Adrenal gland (tissue), 12 donors: Measurements from ENCODE around the gene PLA2G2C. TPM values are rescaled to one million over a fixed set of nuclear protein-coding genes. Genes with fewer than 3 reads are reported as not detected.
"Not testable (repeated sequence)": the region's sequence is repeated elsewhere in the genome, so short reads cannot be mapped to it uniquely, and the experiment has no call there.

ENCODE experiments used
- DNase-seq, 7 donors: peaks; one replicate each; pipeline ENCODE4 v3.0.0-alpha.2; 2019 to 2020
- H3K27ac ChIP-seq, 5 donors: fragments of 200-600 bp; sonication (generic) in 4 of 5; 1 replicate in 3 of 5; 2 replicates in 2 of 5; pipeline versions ENCODE4 v1.5.1 to v1.8.0; 2016 to 2020; ENCODE audit warnings: mild to moderate bottlenecking in 1 of 5
- H3K27me3 ChIP-seq: fragments of 200-600 bp; 2 replicates; pipeline ENCODE4 v1.8.0; 2021
- H3K36me3 ChIP-seq, 2 donors: fragments of 200-600 bp; replicated peaks in 1 of 2; 1 replicate in 1 of 2; 2 replicates in 1 of 2; pipeline versions ENCODE4 v1.5.1 to v1.8.0; 2018 to 2022
- H3K4me1 ChIP-seq, 2 donors: fragments of 200-600 bp; replicated peaks in 1 of 2; 1 replicate in 1 of 2; 2 replicates in 1 of 2; pipeline versions ENCODE4 v1.5.1 to v1.8.0; 2018 to 2021
- H3K4me3 ChIP-seq, 4 donors: fragments of 200-600 bp; sonication (generic) in 3 of 4; one replicate each; pipeline ENCODE4 v1.5.1; 2016 to 2018
- H3K9me3 ChIP-seq, 3 donors: fragments of 200-600 bp; sonication (generic) in 1 of 3; replicated peaks in 1 of 3; 1 replicate in 2 of 3; 2 replicates in 1 of 3; pipeline versions ENCODE4 v1.5.1 to v1.8.0; 2016 to 2021
- POLR2A ChIP-seq, 2 donors: fragments of 450-650 bp; IDR thresholded peaks; one replicate each; pipeline ENCODE4 v1.6.1; 2017; ENCODE audit warnings: antibody characterized with exemption in 2 of 2, mild to moderate bottlenecking in 2 of 2, moderate library complexity in 1 of 2
- WGBS, 4 donors: extraction: QIAGEN DNeasy Blood & Tissue Kit in 2 of 4; methylation state at CpG; one replicate each; pipeline versions ENCODE4 v1.1.5 to v1.1.7; 2013 to 2017; 5-methylcytosine and 5-hydroxymethylcytosine counted together
- intact Hi-C, 2 donors: fragments of 100-400 bp; cut with DNase I; formaldehyde crosslinking; loops; one replicate each; pipeline versions ENCODE4 v1.14.1 to v1.15.0; 2022 to 2023
- polyA plus RNA-seq, 3 donors: library from polyadenylated mRNA; stranded (reverse); fragments of 200-250 nt in 2 of 3; fragments of 350-450 nt in 1 of 3; fragmentation: Illumina TruSeq in 1 of 3; extraction: RNeasy Lipid Tissue Mini Kit (QIAGEN cat#74804) in 1 of 3; gene quantifications; one replicate each; pipeline ENCODE4 v1.2.3, GENCODE V29; 2013 to 2014
- total RNA-seq, 9 donors: library from RNA; depleted of rRNA in 4 of 9; stranded (reverse); fragments of >200 nt in 4 of 9; fragments of 120-200 nt in 1 of 9; fragmentation: NEBNext Ultra II Directional in 1 of 9; extraction: Animal tissue kit (Norgen Biotek cat#: 25700) in 1 of 9; gene quantifications; one replicate each; pipeline versions ENCODE4 v1.1.0 to v1.2.4, GENCODE V29; 2013 to 2023
- TF ChIP-seq, protein P1 (sequence below), 6 experiments: fragments of 450-650 bp in 4 of 6; fragments of 200-600 bp in 2 of 6; sonication (generic) in 1 of 6; IDR thresholded peaks; 1 replicate in 5 of 6; 2 replicates in 1 of 6; pipeline versions ENCODE4 v1.5.1 to v1.8.0; 2016 to 2021; ENCODE audit warnings: antibody characterized with exemption in 6 of 6, mild to moderate bottlenecking in 2 of 6, moderate library complexity in 1 of 6
- donor health status: healthy with polysubstance abuse.
- donor health status: Bipolar disorder and iron deficiency.
- donor health status: DM: yes; HTN: yes; CAD: no.
- donor health status: DM: no; HTN: no; CAD: no.
- donor health status: DM: no; HTN: no; CAD: no.
- donor health status: DM: yes; HTN: yes; CAD: no.

Gene PLA2G2C
- total and polyA plus RNA-seq, 12 donors = 0.07 to 0.39 (median 0.12) TPM; not detected in 6

DNA sequence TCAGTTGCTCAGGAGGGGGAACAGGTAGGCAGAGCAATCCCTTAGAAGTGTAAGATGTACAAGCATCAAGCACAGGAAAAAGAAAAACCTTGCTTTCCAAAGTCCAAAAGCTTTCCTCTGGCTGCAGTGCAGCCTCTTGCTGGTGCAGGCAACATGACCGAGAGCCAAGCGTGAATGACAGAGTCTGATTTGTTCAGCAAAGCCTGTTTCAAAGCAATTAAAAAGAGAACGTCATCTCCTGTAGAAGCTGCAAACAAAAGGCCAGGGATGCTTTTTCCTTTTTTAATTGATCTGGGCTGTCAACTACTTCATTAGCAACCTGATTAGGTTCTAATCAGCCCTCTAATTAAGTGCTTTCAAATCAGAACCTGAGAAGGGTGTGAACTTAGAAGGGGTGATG lies 38.2 kb upstream of the PLA2G2C start:
- Histone ChIP-seq H3K4me3 (no peak overlapping the region), H3K27ac (no peak overlapping the region), H3K9me3 (no peaks in the 10 kb centered on the region), H3K4me1 (peaks cover 0 to 7% of the 10 kb centered on the region in 2 donors), H3K27me3 (no peaks in the 10 kb centered on the region), H3K36me3 (no peaks in the 10 kb centered on the region)
- DNase-seq = no peak
- intact Hi-C loops = loop anchor here in 1 of 2 donors (10.0 kb wide), 2 partner anchors 130 to 210 kb away; no protein-coding TSS in a partner anchor
- 38 to 79% (median 68%) methylated on average over 3 of the region's 3 CpGs for WGBS, 4 donors
- TF ChIP-seq POLR2A (IDR thresholded peaks at IDR 0.05) = no peak
- TF ChIP-seq, protein P1, sequence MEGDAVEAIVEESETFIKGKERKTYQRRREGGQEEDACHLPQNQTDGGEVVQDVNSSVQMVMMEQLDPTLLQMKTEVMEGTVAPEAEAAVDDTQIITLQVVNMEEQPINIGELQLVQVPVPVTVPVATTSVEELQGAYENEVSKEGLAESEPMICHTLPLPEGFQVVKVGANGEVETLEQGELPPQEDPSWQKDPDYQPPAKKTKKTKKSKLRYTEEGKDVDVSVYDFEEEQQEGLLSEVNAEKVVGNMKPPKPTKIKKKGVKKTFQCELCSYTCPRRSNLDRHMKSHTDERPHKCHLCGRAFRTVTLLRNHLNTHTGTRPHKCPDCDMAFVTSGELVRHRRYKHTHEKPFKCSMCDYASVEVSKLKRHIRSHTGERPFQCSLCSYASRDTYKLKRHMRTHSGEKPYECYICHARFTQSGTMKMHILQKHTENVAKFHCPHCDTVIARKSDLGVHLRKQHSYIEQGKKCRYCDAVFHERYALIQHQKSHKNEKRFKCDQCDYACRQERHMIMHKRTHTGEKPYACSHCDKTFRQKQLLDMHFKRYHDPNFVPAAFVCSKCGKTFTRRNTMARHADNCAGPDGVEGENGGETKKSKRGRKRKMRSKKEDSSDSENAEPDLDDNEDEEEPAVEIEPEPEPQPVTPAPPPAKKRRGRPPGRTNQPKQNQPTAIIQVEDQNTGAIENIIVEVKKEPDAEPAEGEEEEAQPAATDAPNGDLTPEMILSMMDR (IDR thresholded peaks at IDR 0.05) = no peak

DNA sequence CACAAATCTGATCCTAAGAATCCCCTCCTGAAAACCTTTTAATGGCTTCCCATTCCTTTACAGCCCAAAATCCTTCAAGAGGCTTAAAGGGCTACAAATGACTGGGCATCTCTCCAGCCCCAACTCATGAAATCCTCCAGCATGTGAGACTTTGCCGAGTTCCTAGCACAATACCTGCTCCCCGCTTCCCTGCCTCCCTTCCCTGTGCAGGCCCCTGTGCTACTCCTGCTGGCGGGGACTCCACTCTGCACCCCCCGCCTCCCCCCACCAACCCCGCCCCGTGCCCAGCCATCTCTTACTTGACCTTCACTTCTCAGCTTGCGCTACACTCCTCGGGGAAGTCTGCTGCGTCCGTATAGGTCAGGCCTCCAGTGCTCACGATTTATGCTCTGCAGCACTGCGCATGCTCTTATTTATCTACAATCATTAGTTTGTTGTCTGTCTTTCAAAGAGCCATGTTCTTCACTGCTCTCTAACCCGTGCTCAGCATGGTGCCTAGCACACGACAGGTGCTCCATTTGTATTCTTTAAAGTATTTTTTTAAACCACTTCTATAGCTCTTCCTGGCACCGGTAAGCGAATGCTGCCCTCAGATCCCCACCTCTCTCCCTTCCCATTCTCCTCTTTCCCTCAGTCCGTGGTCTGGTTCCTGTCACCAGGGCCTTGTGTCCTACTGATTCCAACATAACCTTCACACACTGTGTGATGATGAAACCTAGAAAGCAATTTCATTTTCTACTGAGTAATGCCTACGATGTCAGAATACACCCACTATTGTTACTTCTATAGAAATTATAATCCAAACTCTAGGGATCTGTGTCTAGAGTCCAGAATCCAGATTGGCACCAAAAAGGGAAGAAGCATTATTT lies 37.5 kb upstream of the PLA2G2C start:
- no peak overlapping the region for H3K4me3 ChIP-seq
- peaks cover 0 to 7% of the 10 kb centered on the region in 2 donors for H3K4me1 ChIP-seq
- no peaks in the 10 kb centered on the region for H3K27me3 ChIP-seq
- no peaks in the 10 kb centered on the region for H3K36me3 ChIP-seq
- no peak overlapping the region for H3K27ac ChIP-seq
- DNase-seq = peak in 6 of 7 donors; percentile 21 to 57 (median 34)
- 32 to 37% (median 34%) methylated on average over 16 to 18 of the region's 18 CpGs for WGBS, 4 donors
- TF ChIP-seq, protein P1 (IDR thresholded peaks at IDR 0.05) = no peak
- no peak for TF ChIP-seq POLR2A (IDR thresholded peaks at IDR 0.05)
- no peaks in the 10 kb centered on the region for H3K9me3 ChIP-seq
- intact Hi-C loops = loop anchor here in 1 of 2 donors (10.0 kb wide), 2 partner anchors 131 to 211 kb away; no protein-coding TSS in a partner anchor

DNA sequence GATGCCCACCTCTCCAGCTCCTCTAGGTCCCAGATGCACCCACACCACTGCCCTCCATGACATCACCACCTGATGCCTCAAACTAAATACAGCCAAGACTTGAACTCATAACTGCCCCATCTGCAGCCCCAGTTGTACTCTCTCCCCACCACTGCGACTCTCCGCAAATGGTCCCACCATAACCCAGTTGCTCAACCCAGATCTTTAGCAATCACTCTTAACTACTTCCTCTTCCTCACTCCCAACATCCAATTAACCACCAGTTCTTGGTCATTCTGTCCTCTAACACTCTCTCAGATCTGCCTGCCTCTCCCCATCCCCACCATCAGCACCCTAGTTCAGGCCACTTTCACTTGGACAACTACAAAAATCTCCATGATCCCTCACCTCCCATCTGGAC lies 36.8 kb upstream of the PLA2G2C start:
- no peak overlapping the region for H3K4me3 ChIP-seq
- intact Hi-C loops = loop anchor here in 1 of 2 donors (10.0 kb wide), 2 partner anchors 132 to 212 kb away; no protein-coding TSS in a partner anchor

DNA sequence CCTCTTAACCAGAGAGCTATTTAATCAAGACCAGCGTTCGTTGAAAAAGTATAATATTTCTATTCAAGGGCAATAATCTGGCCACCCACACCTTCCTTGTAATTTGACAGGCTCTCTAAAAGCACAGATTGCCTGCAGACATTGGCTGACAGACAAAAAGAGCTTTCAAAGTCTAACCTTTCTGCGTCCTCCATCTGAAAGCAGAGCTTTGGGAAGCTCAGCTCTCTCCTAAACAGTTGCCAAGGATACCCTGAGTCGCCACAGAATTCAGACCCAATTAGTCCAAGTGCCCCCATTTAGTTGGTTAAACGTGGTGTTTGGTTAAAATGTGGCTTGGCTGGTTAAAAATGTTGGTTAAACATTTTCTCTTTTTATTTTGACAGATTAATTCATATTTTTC lies 33.7 kb upstream of the PLA2G2C start:
- H3K9me3 ChIP-seq = no peaks in the 10 kb centered on the region
- no peaks in the 10 kb centered on the region for H3K27me3 ChIP-seq
- H3K27ac ChIP-seq = no peak overlapping the region
- H3K4me1 ChIP-seq = peaks cover 0 to 7% of the 10 kb centered on the region in 2 donors
- DNase-seq = no peak
- 47 to 63% (median 51%) methylated on average over 5 of the region's 5 CpGs for WGBS, 4 donors
- TF ChIP-seq POLR2A (IDR thresholded peaks at IDR 0.05) = no peak
- TF ChIP-seq, protein P1 (IDR thresholded peaks at IDR 0.05) = no peak
- intact Hi-C loops = loop anchor here in 1 of 2 donors (10.0 kb wide), 2 partner anchors 135 to 215 kb away; no protein-coding TSS in a partner anchor
- no peaks in the 10 kb centered on the region for H3K36me3 ChIP-seq
- no peak overlapping the region for H3K4me3 ChIP-seq

More for the DNA sequence above, 36.8 kb upstream of the PLA2G2C start:
- TF ChIP-seq, protein P1 (IDR thresholded peaks at IDR 0.05) = no peak
- TF ChIP-seq POLR2A (IDR thresholded peaks at IDR 0.05) = no peak
- DNase-seq = no peak
- no peak overlapping the region for H3K27ac ChIP-seq
- 74 to 95% (median 77%) methylated on average over 2 of the region's 2 CpGs for WGBS, 4 donors
- peaks cover 0 to 7% of the 10 kb centered on the region in 2 donors for H3K4me1 ChIP-seq
- no peaks in the 10 kb centered on the region for H3K27me3 ChIP-seq
- no peaks in the 10 kb centered on the region for H3K9me3 ChIP-seq
- H3K36me3 ChIP-seq = no peaks in the 10 kb centered on the region

DNA sequence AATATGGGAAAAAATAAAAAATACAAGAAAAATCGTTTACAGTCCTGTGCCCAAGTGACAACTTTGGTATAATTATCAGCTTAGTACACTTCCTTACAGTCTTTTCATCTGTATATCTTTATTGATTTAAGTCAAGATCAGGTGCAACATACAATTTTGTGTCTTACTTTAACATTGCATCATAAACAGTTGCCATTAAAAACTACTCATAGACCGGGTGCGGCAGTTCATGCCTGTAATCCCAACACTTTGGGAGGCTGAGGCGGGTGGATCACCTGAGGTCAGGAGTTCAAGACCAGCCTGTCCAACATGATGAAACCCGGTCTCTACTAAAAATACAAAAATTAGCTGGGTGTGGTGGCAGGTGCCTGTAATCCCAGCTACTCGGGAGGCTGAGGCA lies 32.7 kb upstream of the PLA2G2C start:
- 82 to 89% (median 88%) methylated on average over 5 to 6 of the region's 6 CpGs for WGBS, 4 donors
- not testable (repeated sequence) for H3K9me3 ChIP-seq, H3K36me3 ChIP-seq, DNase-seq, H3K4me3 ChIP-seq, H3K4me1 ChIP-seq, H3K27ac ChIP-seq, H3K27me3 ChIP-seq
- intact Hi-C loops = loop anchor here in 1 of 2 donors (5.0 to 10.0 kb wide), 3 partner anchors 156 to 273 kb away; no protein-coding TSS in a partner anchor
